ENCODE measurements around the gene KRTAP3-2. TPM values are rescaled to one million over a fixed set of nuclear protein-coding genes. Genes with fewer than 3 reads are reported as not detected.

The KRTAP3-2 gene
- total RNA-seq, 4 donors from 2014 or later: not detected

DNA sequence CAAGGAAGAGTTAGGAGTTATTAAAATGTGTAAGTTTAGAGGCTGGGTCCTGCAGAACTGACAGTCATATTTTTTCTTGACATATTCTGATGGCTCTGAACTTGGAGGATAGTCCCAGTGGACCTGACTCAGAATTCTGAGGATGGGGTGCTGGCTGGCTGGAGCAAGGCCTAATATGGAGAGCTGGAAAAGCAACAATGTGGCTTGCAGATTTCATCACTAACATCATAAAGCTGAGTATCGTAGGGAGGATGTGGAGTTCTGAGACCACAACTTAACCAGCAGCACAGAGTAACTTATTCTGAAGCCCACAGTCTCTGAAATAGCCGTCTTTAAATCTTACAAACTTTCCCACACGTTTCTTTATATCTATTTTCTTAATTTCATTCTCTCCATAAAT is 25.0 kb upstream of the KRTAP3-2 start:
- Histone ChIP-seq H3K27me3 (peaks cover 10 to 16% (median 13%) of the 10 kb centered on the region in 3 donors), H3K4me3 (no peak overlapping the region), H3K4me1 (no peaks in the 10 kb centered on the region), H3K36me3 (no peaks in the 10 kb centered on the region), H3K27ac (no peak overlapping the region), H3K9me3 (no peaks in the 10 kb centered on the region)
- intact Hi-C loops (cut with DNase I; ENCODE audit: low total_unique reads): no loop called here
- ATAC-seq: no peak
- TF ChIP-seq POLR2A (IDR thresholded peaks at IDR 0.05): no peak
- TF ChIP-seq, protein P1, sequence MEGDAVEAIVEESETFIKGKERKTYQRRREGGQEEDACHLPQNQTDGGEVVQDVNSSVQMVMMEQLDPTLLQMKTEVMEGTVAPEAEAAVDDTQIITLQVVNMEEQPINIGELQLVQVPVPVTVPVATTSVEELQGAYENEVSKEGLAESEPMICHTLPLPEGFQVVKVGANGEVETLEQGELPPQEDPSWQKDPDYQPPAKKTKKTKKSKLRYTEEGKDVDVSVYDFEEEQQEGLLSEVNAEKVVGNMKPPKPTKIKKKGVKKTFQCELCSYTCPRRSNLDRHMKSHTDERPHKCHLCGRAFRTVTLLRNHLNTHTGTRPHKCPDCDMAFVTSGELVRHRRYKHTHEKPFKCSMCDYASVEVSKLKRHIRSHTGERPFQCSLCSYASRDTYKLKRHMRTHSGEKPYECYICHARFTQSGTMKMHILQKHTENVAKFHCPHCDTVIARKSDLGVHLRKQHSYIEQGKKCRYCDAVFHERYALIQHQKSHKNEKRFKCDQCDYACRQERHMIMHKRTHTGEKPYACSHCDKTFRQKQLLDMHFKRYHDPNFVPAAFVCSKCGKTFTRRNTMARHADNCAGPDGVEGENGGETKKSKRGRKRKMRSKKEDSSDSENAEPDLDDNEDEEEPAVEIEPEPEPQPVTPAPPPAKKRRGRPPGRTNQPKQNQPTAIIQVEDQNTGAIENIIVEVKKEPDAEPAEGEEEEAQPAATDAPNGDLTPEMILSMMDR (IDR thresholded peaks at IDR 0.05 in 4 of 5, conservative IDR thresholded peaks at IDR 0.05 in 1 of 5): no peak
- in situ Hi-C loops (cut with MboI; ENCODE audit: low sequenced_read_pairs in 4 of 4): no loop called here
- no peak for DNase-seq

GRCh38 chr17:41020336-41020735 is 20.6 kb upstream of the KRTAP3-2 start:
- no peak for ATAC-seq
- no peaks in the 10 kb centered on the region for H3K4me1 ChIP-seq
- DNase-seq: no peak
- peaks cover 0 to 1% (median 0%) of the 10 kb centered on the region in 3 donors for H3K27me3 ChIP-seq
- no peak for TF ChIP-seq POLR2A (IDR thresholded peaks at IDR 0.05)
- TF ChIP-seq, protein P1 (IDR thresholded peaks at IDR 0.05 in 4 of 5, conservative IDR thresholded peaks at IDR 0.05 in 1 of 5): no peak
- H3K9me3 ChIP-seq: no peaks in the 10 kb centered on the region
- H3K27ac ChIP-seq: no peak overlapping the region
- H3K36me3 ChIP-seq: no peaks in the 10 kb centered on the region
- H3K4me3 ChIP-seq: no peak overlapping the region
- intact Hi-C loops (cut with DNase I; ENCODE audit: low total_unique reads): no loop called here
- in situ Hi-C loops (cut with MboI; ENCODE audit: low sequenced_read_pairs in 4 of 4): no loop called here

DNA sequence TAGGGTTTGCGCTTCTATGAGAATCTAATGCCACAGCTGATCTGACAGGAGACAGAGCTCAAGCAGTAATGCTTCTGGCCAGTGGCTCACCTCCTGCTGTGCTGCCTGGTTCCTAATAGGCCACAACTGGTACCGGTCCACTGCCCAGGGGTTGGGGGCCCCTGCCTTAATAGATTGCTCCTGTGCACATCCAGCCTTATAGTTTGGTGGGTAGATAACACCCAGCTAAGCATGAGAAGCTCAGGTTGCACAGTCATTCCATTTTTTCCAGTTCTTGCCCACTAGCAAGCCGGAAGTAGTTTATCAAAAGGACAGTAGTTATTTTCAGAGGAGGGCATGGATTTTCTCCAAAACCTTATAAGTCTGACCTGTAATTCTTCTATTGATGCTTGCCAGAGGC is 19.7 kb upstream of the KRTAP3-2 start:
- Histone ChIP-seq H3K4me1 (no peaks in the 10 kb centered on the region), H3K27me3 (no peaks in the 10 kb centered on the region), H3K27ac (no peak overlapping the region), H3K9me3 (no peaks in the 10 kb centered on the region), H3K36me3 (no peaks in the 10 kb centered on the region), H3K4me3 (no peak overlapping the region)
- TF ChIP-seq POLR2A (IDR thresholded peaks at IDR 0.05): no peak
- TF ChIP-seq, protein P1 (IDR thresholded peaks at IDR 0.05 in 4 of 5, conservative IDR thresholded peaks at IDR 0.05 in 1 of 5): no peak
- intact Hi-C loops (cut with DNase I; ENCODE audit: low total_unique reads): no loop called here
- ATAC-seq (no peak), DNase-seq (no peak)
- in situ Hi-C loops (cut with MboI; ENCODE audit: low sequenced_read_pairs in 4 of 4): no loop called here

DNA sequence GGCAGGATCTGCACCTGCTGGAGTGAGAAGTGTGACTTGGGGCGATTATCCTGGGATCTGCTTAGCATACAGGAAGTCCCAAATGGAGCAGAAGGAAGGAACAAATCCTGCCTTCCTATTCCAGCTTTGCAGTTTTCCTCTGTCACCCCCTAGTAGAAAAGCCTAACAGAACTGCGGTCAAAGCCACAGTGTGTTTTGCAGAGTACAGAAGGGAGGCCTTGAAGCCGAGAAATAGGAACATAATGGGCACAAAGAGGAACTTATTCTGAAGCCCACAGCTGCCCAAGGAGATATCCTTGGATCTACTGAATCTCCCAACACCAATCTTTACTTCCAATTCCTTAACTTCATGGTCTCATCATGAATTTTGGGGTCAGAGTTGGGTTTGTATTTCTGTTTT is 18.8 kb upstream of the KRTAP3-2 start:
- TF ChIP-seq POLR2A (IDR thresholded peaks at IDR 0.05): no peak
- TF ChIP-seq, protein P1 (IDR thresholded peaks at IDR 0.05 in 4 of 5, conservative IDR thresholded peaks at IDR 0.05 in 1 of 5): no peak
- Histone ChIP-seq H3K4me3 (no peak overlapping the region), H3K27ac (no peak overlapping the region), H3K4me1 (peaks cover 2 to 3% of the 10 kb centered on the region in 2 donors), H3K9me3 (no peaks in the 10 kb centered on the region), H3K36me3 (no peaks in the 10 kb centered on the region), H3K27me3 (no peaks in the 10 kb centered on the region)
- intact Hi-C loops (cut with DNase I; ENCODE audit: low total_unique reads) (no loop called here), in situ Hi-C loops (cut with MboI; ENCODE audit: low sequenced_read_pairs in 4 of 4) (no loop called here)
- DNase-seq: no peak
- no peak for ATAC-seq

DNA sequence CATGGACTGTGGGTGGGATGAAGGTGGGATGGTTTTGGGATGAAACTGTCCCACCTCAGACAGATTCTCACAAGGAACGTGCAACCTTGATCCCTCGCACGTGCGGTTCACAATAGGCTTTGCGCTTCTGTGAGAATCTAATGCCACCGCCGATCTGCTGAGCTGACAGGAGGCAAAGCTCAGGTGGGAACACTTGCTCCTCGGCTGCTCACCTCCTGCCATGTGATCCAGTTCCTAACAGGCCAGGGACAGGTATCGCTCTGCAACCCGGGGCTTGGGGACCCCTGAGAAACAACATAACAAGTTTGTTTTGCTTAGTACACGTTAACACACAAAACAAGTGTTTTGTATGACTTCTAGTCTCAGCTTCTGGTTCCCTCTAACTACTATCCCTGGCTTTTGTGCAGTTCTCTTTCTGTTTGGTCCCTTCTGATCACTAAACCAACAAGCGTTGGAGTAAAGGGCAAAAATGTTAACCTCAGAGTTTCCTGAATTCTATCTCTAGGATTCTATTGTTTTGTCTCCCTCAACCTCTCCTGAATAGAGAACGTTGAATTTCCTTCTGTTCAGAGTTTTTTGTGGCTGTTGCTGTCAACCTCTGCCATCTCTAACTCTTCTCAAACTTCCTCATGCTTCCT is 17.0 kb upstream of the KRTAP3-2 start:
- in situ Hi-C loops (cut with MboI; ENCODE audit: low sequenced_read_pairs in 4 of 4): no loop called here
- TF ChIP-seq, protein P1 (IDR thresholded peaks at IDR 0.05 in 4 of 5, conservative IDR thresholded peaks at IDR 0.05 in 1 of 5): no peak
- TF ChIP-seq POLR2A (IDR thresholded peaks at IDR 0.05): no peak

More for the DNA sequence above, 17.0 kb upstream of the KRTAP3-2 start:
- ATAC-seq (no peak), DNase-seq (no peak)
- Histone ChIP-seq H3K4me3 (no peak overlapping the region), H3K36me3 (no peaks in the 10 kb centered on the region), H3K9me3 (no peaks in the 10 kb centered on the region), H3K4me1 (peaks cover 7 to 8% of the 10 kb centered on the region in 2 donors), H3K27ac (no peak overlapping the region), H3K27me3 (no peaks in the 10 kb centered on the region)
- intact Hi-C loops (cut with DNase I; ENCODE audit: low total_unique reads): no loop called here
